HG02610 (cell line): ENCODE results near the gene PYHIN1.

Source experiments
- ATAC-seq: cut with Tn5 transposase; IDR thresholded peaks from one replicate; pipeline ENCODE4 v1.9.1; 2021; ENCODE audit warnings: mild to moderate bottlenecking, moderate library complexity; ENCODE audit not compliant: unreplicated experiment

PYHIN1 gene

DNA sequence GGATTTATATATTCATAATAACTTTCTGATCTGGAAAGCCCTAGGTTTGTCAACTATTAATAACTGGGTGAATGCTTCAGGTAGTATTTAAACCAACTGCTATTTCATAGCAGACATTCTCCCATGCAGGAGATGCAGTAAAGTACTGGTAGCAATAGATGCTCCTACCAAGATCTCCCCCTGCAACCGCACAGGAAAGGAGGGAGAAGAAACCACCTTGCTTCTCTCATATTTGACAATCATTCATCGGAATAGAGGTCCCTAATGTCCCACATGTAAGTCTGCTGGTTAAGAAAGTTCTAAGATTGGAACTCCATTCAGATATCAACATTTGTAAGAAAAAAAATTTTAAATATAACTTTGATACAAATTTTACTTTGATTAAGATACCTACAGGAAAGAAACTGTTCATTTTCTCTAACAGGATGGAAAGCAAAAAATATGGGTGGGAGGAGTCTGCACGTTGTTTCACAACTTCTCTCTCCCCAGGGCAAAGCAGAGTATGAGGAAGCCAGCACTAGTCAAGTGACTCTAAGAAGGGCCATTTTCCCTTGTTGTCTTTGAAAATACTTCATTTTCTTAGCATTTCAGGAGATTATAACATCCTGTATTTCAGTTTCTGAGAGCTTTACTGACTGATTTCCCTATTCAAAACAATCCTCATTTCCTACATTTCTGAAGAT lies at the start of gene PYHIN1:
Gene PYHIN1 (plus strand): TSS at position 498 of the 683 bp plus-strand sequence. CDS start 5,359 bp downstream, outside the sequence.
- ATAC-seq, result peak; percentile 71

DNA sequence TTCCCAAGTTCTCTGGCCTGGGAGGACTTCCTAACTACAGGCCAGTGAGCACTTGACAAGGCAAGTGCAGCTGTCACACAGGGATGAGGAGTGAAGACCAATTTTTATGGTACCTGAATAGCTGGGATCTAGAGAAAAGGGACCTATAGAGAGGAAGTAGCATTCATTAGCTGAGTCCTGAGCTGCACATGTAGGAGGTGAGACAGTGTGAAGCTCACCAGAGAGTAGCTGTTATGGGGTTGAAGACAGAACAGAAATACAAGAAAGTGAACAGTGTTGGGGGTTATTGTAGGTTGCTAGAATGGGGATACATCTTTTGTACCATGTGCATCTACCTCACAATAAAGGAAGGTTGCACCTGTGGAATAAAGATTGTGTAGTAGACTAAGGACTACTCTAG lies 37.7 kb upstream of the PYHIN1 start:
- ATAC-seq, result no peak

DNA sequence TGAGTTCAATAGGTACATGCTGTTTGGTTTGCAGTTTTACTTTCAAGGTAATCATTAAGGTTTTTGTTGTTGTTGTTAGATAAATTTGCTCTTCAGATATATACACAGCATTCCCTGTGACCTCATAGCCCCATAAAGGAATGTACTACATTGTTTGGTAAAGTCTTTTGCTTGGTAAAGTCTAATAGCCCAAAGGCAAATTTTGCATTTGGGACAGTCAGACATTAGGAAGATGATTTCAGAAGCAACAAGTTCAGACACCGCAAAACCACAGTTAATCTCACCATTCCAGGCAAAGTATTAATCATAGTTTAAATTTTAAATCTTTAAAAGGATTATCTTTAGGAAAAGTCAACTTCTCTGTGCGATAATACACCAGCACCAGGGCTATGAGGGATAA lies 32.6 kb upstream of the PYHIN1 start:
- no peak for ATAC-seq

DNA sequence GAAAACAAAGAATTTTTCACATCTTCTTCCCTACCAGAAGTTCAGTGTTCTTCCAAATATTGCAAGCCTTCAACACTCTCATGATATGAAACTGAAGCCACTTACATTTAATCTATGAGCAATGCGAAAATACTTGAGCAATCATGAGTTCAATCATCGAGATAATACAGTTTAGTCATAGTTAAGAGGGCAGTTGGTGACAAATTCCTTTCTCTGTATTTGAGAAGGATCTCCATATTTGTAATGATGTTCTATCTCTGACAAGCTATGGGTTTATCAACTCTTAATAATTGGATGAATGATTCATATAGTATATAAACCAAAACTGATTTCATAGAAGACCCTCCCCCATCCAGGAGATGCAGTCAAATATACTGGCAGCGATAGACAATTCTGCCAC lies 29.7 kb upstream of the PYHIN1 start:
- ATAC-seq, result no peak

DNA sequence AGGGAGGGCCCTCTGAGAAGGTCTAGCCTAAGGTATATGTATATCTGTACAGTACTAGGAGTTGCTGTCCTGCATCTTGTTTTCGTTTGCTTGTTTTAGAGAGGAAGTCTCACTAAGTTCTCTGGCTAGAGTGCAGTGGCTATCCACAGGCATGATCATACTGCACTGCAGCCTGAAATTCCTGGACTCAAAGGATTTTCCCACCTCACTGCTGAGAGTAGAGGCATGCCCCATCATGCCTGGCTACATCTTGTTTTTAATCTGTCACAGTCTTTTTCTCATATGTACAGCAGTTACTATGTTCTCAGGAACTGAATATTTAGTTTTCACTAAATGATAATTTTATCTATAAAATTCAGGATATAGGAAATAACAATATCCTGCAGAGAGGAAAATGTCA lies 15.3 kb upstream of the PYHIN1 start:
- no peak for ATAC-seq

DNA sequence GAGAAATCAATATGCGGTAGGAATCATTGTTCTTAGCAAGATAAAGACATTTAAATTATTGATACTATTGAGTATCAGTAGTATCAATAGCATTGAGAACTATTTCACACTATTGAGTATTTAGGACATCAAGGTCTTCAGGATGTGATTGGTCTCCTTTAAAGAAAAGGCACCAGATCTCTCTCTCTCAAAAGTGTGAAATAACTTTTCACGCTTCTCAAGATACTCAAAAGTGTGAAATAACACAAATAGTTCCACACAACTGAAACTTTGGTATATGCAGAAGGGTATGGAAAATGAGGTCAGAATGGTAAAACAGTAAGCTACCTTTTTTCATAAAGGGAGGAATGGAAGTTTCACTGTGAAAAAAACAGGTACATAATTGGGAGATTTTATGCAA lies 6.7 kb upstream of the PYHIN1 start:
- no peak for ATAC-seq

DNA sequence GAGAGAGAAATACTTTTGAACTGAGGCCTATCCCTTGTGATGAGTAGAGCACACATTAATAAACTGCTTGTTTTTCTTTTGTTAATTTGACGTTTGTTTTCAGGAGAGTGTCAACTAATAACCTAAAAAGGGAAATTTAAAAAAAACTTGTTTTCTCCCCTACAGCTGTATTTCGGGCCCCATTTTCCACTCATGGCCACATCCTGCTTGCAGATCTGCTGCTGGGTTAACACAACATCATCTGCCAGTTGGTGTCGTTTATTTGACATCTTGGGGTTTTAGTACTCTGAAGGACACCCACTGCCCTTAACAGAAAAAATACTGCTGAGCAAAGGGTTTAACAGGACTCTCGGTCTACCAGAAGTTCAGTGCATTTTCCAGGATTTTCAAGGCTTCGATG lies 848 bp upstream of the PYHIN1 start:
- ATAC-seq, result no peak

DNA sequence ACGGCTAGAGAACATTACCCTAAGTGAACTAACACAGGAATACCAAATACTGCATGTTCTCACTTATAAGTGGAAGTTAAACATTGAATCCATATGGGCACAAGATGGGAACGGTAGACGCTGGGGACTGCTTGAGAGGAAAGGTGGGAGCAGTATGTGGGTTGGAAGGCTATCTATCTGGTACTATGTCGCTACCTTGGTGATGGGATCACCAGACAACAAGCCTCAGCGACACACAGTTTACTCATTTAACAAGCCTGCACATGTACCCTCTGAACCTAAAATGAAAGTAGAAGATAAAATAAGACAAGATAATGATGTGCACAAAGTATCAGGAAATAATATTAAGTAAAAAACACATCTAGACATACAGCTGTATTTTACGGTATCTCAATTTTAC lies 819 bp downstream of the PYHIN1 start:
- peak; percentile 50 for ATAC-seq

DNA sequence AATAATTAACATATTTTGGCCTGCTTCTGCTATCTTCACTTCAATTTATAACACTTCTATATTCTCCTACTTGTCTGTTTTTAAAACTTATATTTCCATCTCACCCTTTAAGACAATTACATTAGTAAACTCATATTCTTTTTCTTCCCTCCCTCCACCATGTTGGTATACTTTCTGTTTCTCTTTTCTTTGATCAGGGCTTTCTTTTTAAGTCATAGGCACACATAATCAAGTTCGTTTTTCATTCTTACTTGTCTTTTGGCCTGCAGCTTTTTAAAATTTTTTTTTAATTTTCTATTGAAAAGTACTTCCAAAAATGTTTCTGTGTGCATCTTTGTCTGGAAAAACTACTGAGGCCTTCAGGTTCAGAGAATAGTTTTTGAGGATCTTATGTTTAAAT lies 2.3 kb downstream of the PYHIN1 start:
- ATAC-seq, result peak; percentile 59

DNA sequence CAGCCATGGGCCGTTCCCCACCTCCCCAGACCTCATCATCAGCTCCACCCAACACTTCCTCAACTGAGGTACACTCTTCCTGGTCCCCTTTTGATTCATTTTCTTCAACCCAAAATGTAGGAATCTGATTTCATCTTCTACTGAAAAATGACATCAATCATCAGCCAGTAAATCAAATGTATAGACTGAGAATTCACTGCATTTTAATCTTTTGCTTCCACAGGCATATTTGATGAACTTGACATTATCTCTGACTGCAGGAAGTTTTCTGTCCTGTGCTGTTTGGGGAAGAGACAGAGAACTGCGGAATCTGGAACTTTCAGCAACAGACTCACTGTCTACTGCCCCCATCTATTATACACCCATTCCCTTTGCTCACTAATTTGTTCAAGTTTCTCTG lies 7.8 kb downstream of the PYHIN1 start:
- ATAC-seq, result no peak

DNA sequence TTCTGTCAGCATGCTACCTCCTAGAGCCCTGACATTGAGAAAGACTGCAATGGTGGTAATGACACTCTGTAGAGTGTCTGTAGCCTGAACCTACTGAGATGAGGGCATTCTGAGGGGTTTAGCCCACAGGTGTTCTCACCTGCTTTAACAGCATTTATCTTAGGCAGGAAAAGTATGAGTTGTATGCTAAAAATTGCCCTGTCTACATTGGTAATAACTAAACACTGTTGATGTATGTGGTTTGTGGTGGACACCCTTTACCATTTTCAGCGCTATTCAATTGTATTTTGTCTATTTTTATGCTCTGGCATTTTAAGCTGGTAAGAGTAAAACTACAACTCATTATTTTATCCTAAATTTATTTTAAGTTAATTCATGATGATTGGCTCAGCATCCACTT lies 10.0 kb downstream of the PYHIN1 start:
- no peak for ATAC-seq

DNA sequence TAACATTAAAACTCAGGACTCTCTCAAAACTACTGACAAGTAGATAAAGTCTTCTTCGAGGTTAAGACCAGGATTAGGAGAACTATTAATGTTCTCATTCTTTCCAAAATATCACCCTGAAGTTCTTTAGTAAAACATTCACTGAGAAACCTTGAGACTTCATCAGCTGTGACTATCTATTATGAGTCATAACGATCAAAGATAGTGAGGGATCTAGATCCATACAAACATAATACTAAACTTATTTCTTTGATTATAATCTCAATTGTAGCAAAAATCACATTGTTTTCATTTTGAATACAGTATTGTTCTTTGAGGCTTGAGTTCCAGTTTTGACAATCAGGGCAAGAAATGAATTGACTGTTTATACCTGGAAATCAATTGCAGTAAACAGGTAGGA lies 11.1 kb downstream of the PYHIN1 start:
- no peak for ATAC-seq

DNA sequence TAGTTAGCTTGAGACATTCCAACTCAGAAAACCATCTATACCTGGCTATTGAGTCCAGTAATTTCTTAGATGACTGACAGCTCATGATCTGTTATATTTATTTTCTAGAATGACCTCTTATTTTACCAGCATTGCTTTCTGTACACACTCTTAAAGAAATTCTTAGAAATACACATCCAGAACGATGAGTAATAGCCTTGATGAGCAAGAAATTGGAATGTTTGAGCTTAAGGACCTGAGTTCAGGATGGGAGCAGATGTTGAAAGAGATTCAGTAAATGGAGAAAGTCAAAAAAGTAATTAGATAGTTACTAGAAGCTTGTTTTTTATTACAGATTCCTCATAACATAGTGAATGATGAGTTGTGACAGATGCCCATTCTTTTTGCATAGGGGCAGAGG lies 11.7 kb downstream of the PYHIN1 start:
- no peak for ATAC-seq

DNA sequence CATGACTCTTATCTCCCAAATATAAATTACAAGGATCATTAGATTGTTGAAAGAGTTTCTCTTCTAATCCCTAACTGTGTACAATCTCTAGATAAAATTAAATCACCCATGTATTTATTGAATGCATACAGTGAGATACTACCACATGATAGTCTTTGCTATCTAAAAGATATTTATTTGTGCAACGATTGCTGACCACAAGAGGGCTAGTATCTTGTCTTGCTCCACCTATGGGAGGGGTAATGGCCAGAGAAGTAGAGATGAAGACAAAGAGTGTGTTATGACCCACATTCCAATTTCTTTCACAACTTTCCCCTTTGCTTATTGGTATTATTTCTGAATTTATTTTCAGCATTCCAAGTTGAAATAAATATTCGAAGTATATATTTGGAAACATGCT lies 13.7 kb downstream of the PYHIN1 start:
- no peak for ATAC-seq

DNA sequence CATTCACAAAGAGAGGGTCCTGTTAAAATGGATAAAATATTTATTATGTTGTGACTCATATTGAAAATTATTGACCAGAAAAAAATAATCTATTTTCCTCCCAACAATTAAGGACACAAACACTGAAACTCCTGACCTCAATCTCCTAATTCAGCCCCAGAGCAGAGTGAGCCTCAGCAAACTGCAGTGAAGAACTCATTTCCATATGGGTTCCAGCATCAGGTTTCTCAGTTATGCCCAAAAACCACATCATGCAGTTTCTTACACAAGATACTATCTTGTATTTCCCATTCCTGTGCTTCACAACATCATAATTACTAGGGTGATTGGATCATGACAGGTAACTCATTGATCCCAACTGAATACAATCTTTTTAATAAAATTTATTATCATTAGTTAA lies 15.4 kb downstream of the PYHIN1 start:
- no peak for ATAC-seq

DNA sequence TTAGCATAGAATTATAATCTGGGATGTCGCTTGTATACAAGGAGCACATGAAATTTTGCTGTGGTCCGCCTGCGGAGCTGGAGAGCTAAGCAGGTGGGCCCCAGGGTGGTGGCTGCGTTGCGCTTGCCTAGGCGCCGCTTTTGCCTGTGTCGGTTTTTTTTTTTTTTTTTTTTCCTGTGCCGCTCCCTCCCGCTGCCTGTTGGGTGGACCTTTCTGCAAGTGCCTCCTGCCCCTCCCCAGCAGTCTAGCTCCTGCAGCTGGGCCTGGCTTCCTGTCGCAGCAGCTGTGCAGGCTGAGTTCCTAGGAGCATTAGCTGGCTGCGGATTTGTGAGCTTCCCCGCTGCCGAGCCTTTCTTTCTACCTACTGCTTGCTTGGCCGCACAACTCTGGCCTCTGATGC lies 20.6 kb downstream of the PYHIN1 start:
- peak; percentile 94 for ATAC-seq

DNA sequence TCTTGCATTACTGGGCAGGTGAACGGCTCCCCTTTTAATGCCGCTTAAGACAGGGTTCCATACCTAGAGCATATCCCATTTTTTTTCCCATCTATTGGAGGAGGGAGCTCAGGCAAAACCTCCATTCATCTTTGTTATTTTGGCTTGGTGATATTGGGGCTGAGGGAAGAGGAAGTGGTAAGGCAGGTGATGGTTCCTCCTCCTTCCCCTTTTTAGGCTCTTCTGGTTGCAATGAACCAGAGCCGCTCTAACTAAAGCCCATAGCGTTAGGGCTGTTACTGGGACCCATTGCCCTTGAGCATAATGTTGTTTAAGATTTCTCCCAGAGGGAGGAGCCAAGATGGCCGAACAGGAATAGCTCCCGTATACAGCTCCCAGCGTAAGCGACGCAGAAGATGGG lies 21.1 kb downstream of the PYHIN1 start:
- ATAC-seq, result peak; percentile 82

DNA sequence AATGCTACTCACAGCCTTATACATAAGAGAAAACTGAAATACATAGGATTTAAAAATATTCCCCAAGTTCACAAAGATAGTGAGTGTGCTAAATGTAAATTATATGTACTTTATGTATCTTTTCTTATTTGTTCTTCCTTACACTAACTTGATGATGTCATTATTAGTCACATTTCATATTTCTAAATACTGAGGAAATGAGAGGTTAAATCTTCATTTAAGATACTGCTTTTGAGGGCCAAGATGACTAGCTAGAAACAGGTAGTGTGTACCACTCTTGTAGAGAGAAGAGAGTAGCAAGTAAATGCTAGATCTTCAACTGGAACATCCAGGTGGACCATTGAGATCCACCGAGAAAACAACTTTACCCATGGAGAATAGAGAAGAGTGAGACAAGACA lies 29.8 kb downstream of the PYHIN1 start:
- ATAC-seq, result no peak

DNA sequence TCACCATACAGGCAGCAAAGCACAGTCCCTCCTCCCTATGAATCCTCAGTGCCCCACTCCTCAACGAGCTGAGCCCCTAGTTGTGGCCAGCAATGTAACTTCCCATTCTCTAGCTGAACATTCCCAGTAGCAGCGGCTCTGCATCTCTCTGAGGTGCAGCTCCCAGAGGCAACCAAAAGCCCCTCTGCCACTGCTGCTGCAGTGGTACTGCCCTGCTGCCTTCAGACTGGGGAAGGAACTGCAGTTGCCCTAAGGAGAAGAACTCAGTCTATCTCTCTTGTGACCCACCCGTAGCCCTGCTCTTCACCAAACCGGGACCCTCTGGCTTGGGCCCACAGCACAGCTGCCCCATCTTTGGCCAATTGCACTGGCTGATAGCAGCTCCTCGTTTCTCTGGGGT lies 31.6 kb downstream of the PYHIN1 start:
- ATAC-seq, result no peak

DNA sequence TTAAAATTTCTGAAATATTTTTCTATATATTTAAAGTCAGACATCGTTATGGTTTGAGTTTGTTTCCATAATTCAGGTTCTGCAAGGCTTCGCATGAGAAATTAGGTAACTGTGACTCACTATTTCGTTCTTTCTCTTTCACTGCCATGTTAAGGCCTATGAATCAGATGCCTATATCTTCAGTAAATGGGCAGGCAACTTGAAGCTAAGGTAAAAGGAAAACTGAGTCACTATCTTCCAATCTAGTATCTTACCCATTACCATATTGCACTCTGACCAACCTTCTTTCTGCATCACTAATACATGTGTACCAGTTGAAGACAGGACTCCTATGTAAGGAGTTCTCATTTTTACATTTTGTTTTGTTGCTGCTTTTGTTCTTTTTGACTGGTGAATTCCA lies 37.8 kb downstream of the PYHIN1 start:
- no peak for ATAC-seq

DNA sequence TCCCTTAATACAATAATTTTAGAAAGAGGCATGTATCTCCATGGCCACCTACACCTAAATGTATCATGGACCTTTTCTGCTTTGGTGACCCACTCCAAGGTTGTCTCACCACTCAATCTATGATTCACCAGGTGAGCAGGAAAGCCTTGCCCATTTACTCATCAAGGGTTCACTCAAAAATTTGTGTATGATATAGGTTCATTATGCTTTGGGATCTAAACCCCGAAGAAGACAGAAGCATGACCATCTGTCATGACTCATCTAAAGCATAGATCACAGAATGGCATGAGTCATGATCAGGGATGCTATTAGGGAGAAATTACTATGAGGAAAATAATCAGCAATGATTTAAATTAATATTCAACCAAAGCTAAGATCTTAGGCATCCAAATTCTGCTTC lies 38.5 kb downstream of the PYHIN1 start:
- no peak for ATAC-seq

DNA sequence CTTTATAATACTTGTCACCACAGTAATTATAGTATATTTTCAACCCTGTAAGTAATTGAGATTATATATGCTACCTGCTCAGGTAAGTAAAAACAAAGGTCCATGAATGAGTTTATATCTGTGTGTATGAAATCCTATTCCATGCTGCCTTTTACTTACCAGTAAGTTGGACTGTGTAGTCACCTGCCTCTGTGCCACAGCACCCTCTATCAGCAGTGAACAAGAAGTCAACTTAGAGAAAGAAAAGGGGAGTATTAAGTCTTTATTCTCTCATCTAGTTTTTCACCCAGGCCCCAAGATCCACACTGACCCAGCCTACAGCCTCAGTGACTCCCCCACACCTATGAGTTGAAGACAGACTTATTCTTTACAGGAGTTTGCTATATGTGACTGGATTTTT lies 41.5 kb downstream of the PYHIN1 start:
- ATAC-seq, result no peak

DNA sequence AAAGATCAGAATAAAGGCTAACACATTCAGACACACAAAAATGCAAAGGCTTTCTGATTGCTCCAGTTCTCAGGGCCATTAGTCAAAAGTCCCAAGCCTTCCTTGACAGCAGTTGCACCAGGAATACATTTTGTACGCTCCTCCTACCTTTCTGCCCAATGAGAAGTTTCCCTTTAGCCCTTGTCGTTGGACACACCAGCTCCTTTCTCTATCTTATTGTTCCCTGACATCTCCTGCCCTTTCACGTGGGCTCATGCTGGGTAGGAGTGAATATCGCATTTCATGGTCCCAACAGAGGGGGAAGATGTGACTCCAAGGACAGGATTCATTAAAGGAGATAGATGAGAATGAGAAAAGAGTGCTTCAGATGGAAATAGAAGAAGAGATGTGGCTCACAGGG lies 44.9 kb downstream of the PYHIN1 start:
- no peak for ATAC-seq
